Measurements from ENCODE around the gene NANOS1.
"Not testable (repeated sequence)": the region's sequence is repeated elsewhere in the genome, so short reads cannot be mapped to it uniquely, and the experiment has no call there.

NANOS1 gene

GRCh38 chr10:119022846-119023552, 6.5 kb upstream of the NANOS1 start:
- H3K27ac ChIP-seq (ENCODE audit: low read depth, low read length) = no peak overlapping the region
- 28% methylated on average over 8 of the region's 8 CpGs for WGBS

GRCh38 chr10:119023553-119023868, 6.0 kb upstream of the NANOS1 start:
- H3K4me3 ChIP-seq (ENCODE audit: low read length) = no peak overlapping the region
- no peaks in the 10 kb centered on the region for H3K9me3 ChIP-seq (ENCODE audit: insufficient read depth, low read depth, low read length)
- peaks cover 12% of the 10 kb centered on the region; the same call in 1 of the 2 replicates for H3K4me1 ChIP-seq (ENCODE audit: insufficient read depth, low read length)
- 70% methylated on average over 8 of the region's 8 CpGs for WGBS
- H3K27ac ChIP-seq (ENCODE audit: low read depth, low read length) = no peak overlapping the region
- H3K27me3 ChIP-seq (ENCODE audit: insufficient read depth, low read length) = 0 out of 2 replicates have a peak, but pooled peaks cover 5% of the 10 kb centered on the region
- no peaks in the 10 kb centered on the region for H3K36me3 ChIP-seq (ENCODE audit: insufficient read depth, low read length)
- no peak overlapping the region for H3K9ac ChIP-seq (ENCODE audit: low read depth, low read length)

More at GRCh38 chr10:119022846-119023552, 6.5 kb upstream of the NANOS1 start:
- Histone ChIP-seq H3K4me3 (ENCODE audit: low read length) (no peak overlapping the region), H3K9ac (ENCODE audit: low read depth, low read length) (no peak overlapping the region), H3K27me3 (ENCODE audit: insufficient read depth, low read length) (0 out of 2 replicates have a peak, but pooled peaks cover 2% of the 10 kb centered on the region), H3K36me3 (ENCODE audit: insufficient read depth, low read length) (no peaks in the 10 kb centered on the region), H3K9me3 (ENCODE audit: insufficient read depth, low read depth, low read length) (no peaks in the 10 kb centered on the region), H3K4me1 (ENCODE audit: insufficient read depth, low read length) (peaks cover 12% of the 10 kb centered on the region; the same call in 1 of the 2 replicates)

- Histone ChIP-seq H3K4me3 (ENCODE audit: low read length) (no peak overlapping the region), H3K9ac (ENCODE audit: low read depth, low read length) (no peak overlapping the region), H3K27ac (ENCODE audit: low read depth, low read length) (no peak overlapping the region), H3K4me1 (ENCODE audit: insufficient read depth, low read length) (peaks cover 12% of the 10 kb centered on the region; the same call in 1 of the 2 replicates), H3K27me3 (ENCODE audit: insufficient read depth, low read length) (0 out of 2 replicates have a peak, but pooled peaks cover 5% of the 10 kb centered on the region), H3K36me3 (ENCODE audit: insufficient read depth, low read length) (no peaks in the 10 kb centered on the region), H3K9me3 (ENCODE audit: insufficient read depth, low read depth, low read length) (no peaks in the 10 kb centered on the region)
- 54% methylated on average over 6 of the region's 6 CpGs for WGBS
Observed at GRCh38 chr10:119024882-119025281, 4.6 kb upstream of the NANOS1 start.

GRCh38 chr10:119025336-119025735, 4.2 kb upstream of the NANOS1 start:
- H3K27me3 ChIP-seq (ENCODE audit: insufficient read depth, low read length) = 0 out of 2 replicates have a peak, but pooled peaks cover 5% of the 10 kb centered on the region
- H3K9me3 ChIP-seq (ENCODE audit: insufficient read depth, low read depth, low read length) = no peaks in the 10 kb centered on the region
- 73% methylated on average over 7 of the region's 7 CpGs for WGBS
- H3K4me3 ChIP-seq (ENCODE audit: low read length) = no peak overlapping the region
- no peak overlapping the region for H3K9ac ChIP-seq (ENCODE audit: low read depth, low read length)
- H3K27ac ChIP-seq (ENCODE audit: low read depth, low read length) = no peak overlapping the region
- peaks cover 12% of the 10 kb centered on the region; the same call in 1 of the 2 replicates for H3K4me1 ChIP-seq (ENCODE audit: insufficient read depth, low read length)
- no peaks in the 10 kb centered on the region for H3K36me3 ChIP-seq (ENCODE audit: insufficient read depth, low read length)

- Histone ChIP-seq H3K4me1 (ENCODE audit: insufficient read depth, low read length) (peaks cover 13% of the 10 kb centered on the region), H3K9me3 (ENCODE audit: insufficient read depth, low read depth, low read length) (no peaks in the 10 kb centered on the region), H3K27me3 (ENCODE audit: insufficient read depth, low read length) (0 out of 2 replicates have a peak, but pooled peaks cover 5% of the 10 kb centered on the region), H3K4me3 (ENCODE audit: low read length) (no peak overlapping the region), H3K27ac (ENCODE audit: low read depth, low read length) (no peak overlapping the region), H3K36me3 (ENCODE audit: insufficient read depth, low read length) (no peaks in the 10 kb centered on the region), H3K9ac (ENCODE audit: low read depth, low read length) (no peak overlapping the region)
- WGBS = 92% methylated on average over 7 of the region's 7 CpGs
Observed at GRCh38 chr10:119025776-119026175, 3.7 kb upstream of the NANOS1 start.

- H3K4me3 ChIP-seq (ENCODE audit: low read length) = no peak overlapping the region
- H3K27me3 ChIP-seq (ENCODE audit: insufficient read depth, low read length) = 0 out of 2 replicates have a peak, but pooled peaks cover 5% of the 10 kb centered on the region
- H3K9ac ChIP-seq (ENCODE audit: low read depth, low read length) = no peak overlapping the region
- WGBS = 94% methylated on average over 18 of the region's 18 CpGs
- no peaks in the 10 kb centered on the region for H3K36me3 ChIP-seq (ENCODE audit: insufficient read depth, low read length)
- no peak overlapping the region for H3K27ac ChIP-seq (ENCODE audit: low read depth, low read length)
- peaks cover 19% of the 10 kb centered on the region for H3K4me1 ChIP-seq (ENCODE audit: insufficient read depth, low read length)
- no peaks in the 10 kb centered on the region for H3K9me3 ChIP-seq (ENCODE audit: insufficient read depth, low read depth, low read length)
Observed at GRCh38 chr10:119026301-119027110, 3.0 kb upstream of the NANOS1 start.

- H3K36me3 ChIP-seq (ENCODE audit: insufficient read depth, low read length) = peaks cover 13% of the 10 kb centered on the region
- 62% methylated on average over 10 of the region's 10 CpGs for WGBS
- H3K27ac ChIP-seq (ENCODE audit: low read depth, low read length); H3K27me3 ChIP-seq (ENCODE audit: insufficient read depth, low read length); H3K9me3 ChIP-seq (ENCODE audit: insufficient read depth, low read depth, low read length); H3K9ac ChIP-seq (ENCODE audit: low read depth, low read length): not testable (repeated sequence)
- peak overlapping the region; percentile 46 for H3K4me3 ChIP-seq (ENCODE audit: low read length)
- H3K4me1 ChIP-seq (ENCODE audit: insufficient read depth, low read length) = peaks cover 18% of the 10 kb centered on the region
Observed at GRCh38 chr10:119028445-119028899, 1.0 kb upstream of the NANOS1 start.

GRCh38 chr10:119028900-119029612, 458 bp upstream of the NANOS1 start:
- H3K9me3 ChIP-seq (ENCODE audit: insufficient read depth, low read depth, low read length) = no peaks in the 10 kb centered on the region
- peaks cover 19% of the 10 kb centered on the region for H3K36me3 ChIP-seq (ENCODE audit: insufficient read depth, low read length)
- no peak overlapping the region for H3K27ac ChIP-seq (ENCODE audit: low read depth, low read length)
- no peak overlapping the region for H3K9ac ChIP-seq (ENCODE audit: low read depth, low read length)
- 0 out of 2 replicates have a peak, but pooled peaks cover 5% of the 10 kb centered on the region for H3K27me3 ChIP-seq (ENCODE audit: insufficient read depth, low read length)
- 2% methylated on average over 68 of the region's 68 CpGs for WGBS
- peaks cover 16% of the 10 kb centered on the region for H3K4me1 ChIP-seq (ENCODE audit: insufficient read depth, low read length)
- peak overlapping the region; percentile 46 for H3K4me3 ChIP-seq (ENCODE audit: low read length)

- Histone ChIP-seq H3K36me3 (ENCODE audit: insufficient read depth, low read length) (peaks cover 34% of the 10 kb centered on the region), H3K4me3 (ENCODE audit: low read length) (peak overlapping the region; percentile 55), H3K9ac (ENCODE audit: low read depth, low read length) (peak overlapping the region; percentile 7; the same call in 1 of the 2 replicates), H3K9me3 (ENCODE audit: insufficient read depth, low read depth, low read length) (no peaks in the 10 kb centered on the region), H3K27me3 (ENCODE audit: insufficient read depth, low read length) (0 out of 2 replicates have a peak, but pooled peaks cover 5% of the 10 kb centered on the region), H3K4me1 (ENCODE audit: insufficient read depth, low read length) (peaks cover 16% of the 10 kb centered on the region), H3K27ac (ENCODE audit: low read depth, low read length) (no peak overlapping the region)
- 5% methylated on average over 65 of the region's 65 CpGs for WGBS
Observed at GRCh38 chr10:119030421-119031250, 1.1 kb downstream of the NANOS1 start.

- peaks cover 16% of the 10 kb centered on the region for H3K4me1 ChIP-seq (ENCODE audit: insufficient read depth, low read length)
- no peaks in the 10 kb centered on the region for H3K9me3 ChIP-seq (ENCODE audit: insufficient read depth, low read depth, low read length)
- H3K4me3 ChIP-seq (ENCODE audit: low read length) = peak overlapping the region; percentile 55
- 60% methylated on average over 6 of the region's 7 CpGs for WGBS
- H3K9ac ChIP-seq (ENCODE audit: low read depth, low read length) = no peak overlapping the region
- H3K36me3 ChIP-seq (ENCODE audit: insufficient read depth, low read length) = peaks cover 43% of the 10 kb centered on the region
- no peak overlapping the region for H3K27ac ChIP-seq (ENCODE audit: low read depth, low read length)
- 0 out of 2 replicates have a peak, but pooled peaks cover 5% of the 10 kb centered on the region for H3K27me3 ChIP-seq (ENCODE audit: insufficient read depth, low read length)
Observed at GRCh38 chr10:119031496-119032059, 2.1 kb downstream of the NANOS1 start.
